Breast epithelium (tissue), 4 donors: ENCODE data around the gene NXT1. TPM values are rescaled to one million over a fixed set of nuclear protein-coding genes. Genes with fewer than 3 reads are reported as not detected.

Source experiments
- DNase-seq, 2 donors: peaks; one replicate each; pipeline ENCODE4 v3.0.0-alpha.2; 2019; ENCODE audit warnings: low spot score in 2 of 2
- H3K27ac ChIP-seq, 2 donors: fragments of 200-600 bp; sonication (generic) in 1 of 2; one replicate each; pipeline ENCODE4 v1.5.1; 2016 to 2019; ENCODE audit warnings: mild to moderate bottlenecking in 1 of 2
- H3K27me3 ChIP-seq, 2 donors: fragments of 200-600 bp; sonication (generic) in 1 of 2; one replicate each; pipeline versions ENCODE4 v1.5.1 to v1.6.0; 2017 to 2019; ENCODE audit warnings: control low read depth in 1 of 2, mild to moderate bottlenecking in 1 of 2
- H3K36me3 ChIP-seq: fragments of 200-600 bp; one replicate; pipeline ENCODE4 v1.5.1; 2019
- H3K4me1 ChIP-seq, 2 donors: fragments of 200-600 bp; sonication (generic); one replicate each; pipeline ENCODE4 v1.5.1; 2016 to 2019; ENCODE audit warnings: control low read depth in 1 of 2
- H3K4me3 ChIP-seq, 3 donors: fragments of 200-600 bp; sonication (generic); 1 replicate in 2 of 3; 2 replicates in 1 of 3; pipeline ENCODE4 v1.5.1; 2016 to 2019; ENCODE audit warnings: mild to moderate bottlenecking in 3 of 3, moderate library complexity in 2 of 3
- H3K9me3 ChIP-seq, 2 donors: fragments of 200-600 bp; sonication (generic) in 1 of 2; one replicate each; pipeline ENCODE4 v1.5.1; 2016 to 2019; ENCODE audit warnings: control low read depth in 1 of 2
- POLR2A ChIP-seq: fragments of 450-650 bp; IDR thresholded peaks from one replicate; pipeline ENCODE4 v1.6.1; 2016; ENCODE audit warnings: antibody characterized with exemption, mild to moderate bottlenecking, moderate library complexity
- POLR2AphosphoS5 ChIP-seq, 3 donors: sonication (generic); formaldehyde crosslinking; IDR thresholded peaks; one replicate each; pipeline ENCODE4 v1.6.1; 2017; ENCODE audit warnings: antibody characterized with exemption in 3 of 3
- intact Hi-C: fragments of 100-400 bp; cut with DNase I; formaldehyde crosslinking; loops from one replicate; pipeline ENCODE4 v1.15.1; 2023; ENCODE audit warnings: low total_unique reads
- total RNA-seq, 3 donors: library from RNA; depleted of rRNA; stranded (reverse); fragments of >200 nt; gene quantifications; one replicate each; pipeline ENCODE4 v1.1.0, GENCODE V29; 2016
- TF ChIP-seq, protein P1 (sequence below), 3 donors: fragments of 450-650 bp; IDR thresholded peaks; one replicate each; pipeline ENCODE4 v1.5.1; 2016 to 2017; ENCODE audit warnings: antibody characterized with exemption in 3 of 3, mild to moderate bottlenecking in 3 of 3, moderate library complexity in 3 of 3

The NXT1 gene
- total RNA-seq, 3 donors from 2014 or later, result 25.9 to 42.9 (median 33.2) TPM

DNA sequence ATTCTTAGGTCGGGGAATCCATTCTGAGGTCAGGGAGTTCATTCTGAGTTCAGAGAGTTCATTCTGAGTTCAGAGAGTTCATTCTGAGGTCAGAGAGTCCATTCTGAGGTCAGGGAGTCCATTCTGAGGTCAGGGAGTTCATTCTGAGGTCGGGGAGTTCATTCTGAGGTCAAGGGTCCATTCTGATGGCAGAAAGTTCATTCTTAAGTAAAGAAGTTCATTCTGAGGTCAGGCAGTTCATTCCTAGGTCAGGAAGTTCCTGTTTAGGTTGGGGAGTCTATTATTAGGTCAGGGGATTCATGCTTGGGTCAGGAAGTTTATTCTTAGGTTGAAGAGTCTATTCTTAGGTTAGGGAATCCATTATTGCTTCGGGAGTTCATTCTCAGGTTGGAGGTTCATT, 16.5 kb upstream of the NXT1 start:
- DNase-seq, result no peak
- intact Hi-C loops, result no loop called here

DNA sequence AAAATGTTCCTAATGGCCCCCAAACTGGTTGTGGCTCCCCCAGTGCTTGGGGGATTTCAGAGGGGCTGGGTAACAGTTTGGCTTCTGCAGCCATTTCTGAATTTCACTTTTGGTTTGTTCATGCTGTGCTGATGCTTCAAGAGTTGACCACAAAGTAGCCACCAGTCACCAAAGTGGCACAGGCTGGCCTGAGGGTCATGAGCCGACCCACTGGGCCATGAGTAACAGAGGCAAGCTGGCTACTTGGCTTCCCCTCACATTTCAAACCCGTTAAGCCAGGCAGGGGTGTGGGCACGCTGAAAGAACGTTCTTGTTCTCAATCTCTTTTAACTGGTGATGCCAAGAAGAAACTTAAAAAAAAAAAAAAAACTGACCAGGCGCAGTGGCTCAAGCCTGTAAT, 15.1 kb upstream of the NXT1 start:
- Histone ChIP-seq H3K4me3 (no peak overlapping the region), H3K9me3 (no peaks in the 10 kb centered on the region), H3K4me1 (no peaks in the 10 kb centered on the region), H3K36me3 (no peaks in the 10 kb centered on the region), H3K27ac (no peak overlapping the region), H3K27me3 (no peaks in the 10 kb centered on the region)
- intact Hi-C loops, result no loop called here
- no peak for DNase-seq
- TF ChIP-seq POLR2A (no peak), POLR2AphosphoS5 (IDR thresholded peaks at IDR 0.05) (no peak)
- TF ChIP-seq, protein P1, sequence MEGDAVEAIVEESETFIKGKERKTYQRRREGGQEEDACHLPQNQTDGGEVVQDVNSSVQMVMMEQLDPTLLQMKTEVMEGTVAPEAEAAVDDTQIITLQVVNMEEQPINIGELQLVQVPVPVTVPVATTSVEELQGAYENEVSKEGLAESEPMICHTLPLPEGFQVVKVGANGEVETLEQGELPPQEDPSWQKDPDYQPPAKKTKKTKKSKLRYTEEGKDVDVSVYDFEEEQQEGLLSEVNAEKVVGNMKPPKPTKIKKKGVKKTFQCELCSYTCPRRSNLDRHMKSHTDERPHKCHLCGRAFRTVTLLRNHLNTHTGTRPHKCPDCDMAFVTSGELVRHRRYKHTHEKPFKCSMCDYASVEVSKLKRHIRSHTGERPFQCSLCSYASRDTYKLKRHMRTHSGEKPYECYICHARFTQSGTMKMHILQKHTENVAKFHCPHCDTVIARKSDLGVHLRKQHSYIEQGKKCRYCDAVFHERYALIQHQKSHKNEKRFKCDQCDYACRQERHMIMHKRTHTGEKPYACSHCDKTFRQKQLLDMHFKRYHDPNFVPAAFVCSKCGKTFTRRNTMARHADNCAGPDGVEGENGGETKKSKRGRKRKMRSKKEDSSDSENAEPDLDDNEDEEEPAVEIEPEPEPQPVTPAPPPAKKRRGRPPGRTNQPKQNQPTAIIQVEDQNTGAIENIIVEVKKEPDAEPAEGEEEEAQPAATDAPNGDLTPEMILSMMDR (IDR thresholded peaks at IDR 0.05), result no peak

More for the DNA sequence above, 16.5 kb upstream of the NXT1 start:
- Histone ChIP-seq H3K4me1 (no peaks in the 10 kb centered on the region), H3K4me3 (no peak overlapping the region), H3K27me3 (no peaks in the 10 kb centered on the region), H3K27ac (no peak overlapping the region), H3K36me3 (no peaks in the 10 kb centered on the region), H3K9me3 (no peaks in the 10 kb centered on the region)
- no peak for TF ChIP-seq POLR2A
- TF ChIP-seq, protein P1 (IDR thresholded peaks at IDR 0.05), result no peak
- TF ChIP-seq POLR2AphosphoS5 (IDR thresholded peaks at IDR 0.05), result no peak

DNA sequence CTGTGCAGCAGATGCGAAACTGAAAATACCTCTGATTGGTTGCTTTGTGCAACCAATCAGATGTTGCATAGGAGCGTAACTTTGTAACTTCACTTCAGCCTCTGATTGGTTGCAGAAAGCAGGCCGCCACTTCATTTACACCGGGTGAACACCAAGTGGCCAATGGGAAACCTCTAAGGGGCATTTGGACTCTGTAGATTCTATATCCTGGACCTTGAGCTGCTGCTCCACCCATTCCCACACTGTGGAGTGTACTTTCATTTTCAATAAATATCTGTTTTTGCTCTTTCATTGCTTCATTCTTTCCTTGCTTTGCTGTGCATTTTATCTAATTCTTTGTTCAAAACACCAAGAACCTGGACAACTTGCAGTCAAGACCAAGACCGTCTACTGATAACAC, 14.1 kb upstream of the NXT1 start:
- Histone ChIP-seq H3K27ac (no peak overlapping the region), H3K36me3 (no peaks in the 10 kb centered on the region), H3K9me3 (no peaks in the 10 kb centered on the region), H3K4me3 (no peak overlapping the region), H3K27me3 (no peaks in the 10 kb centered on the region), H3K4me1 (no peaks in the 10 kb centered on the region)
- intact Hi-C loops, result no loop called here
- TF ChIP-seq, protein P1 (IDR thresholded peaks at IDR 0.05), result no peak
- TF ChIP-seq POLR2A (no peak), POLR2AphosphoS5 (IDR thresholded peaks at IDR 0.05) (no peak)
- DNase-seq, result no peak

DNA sequence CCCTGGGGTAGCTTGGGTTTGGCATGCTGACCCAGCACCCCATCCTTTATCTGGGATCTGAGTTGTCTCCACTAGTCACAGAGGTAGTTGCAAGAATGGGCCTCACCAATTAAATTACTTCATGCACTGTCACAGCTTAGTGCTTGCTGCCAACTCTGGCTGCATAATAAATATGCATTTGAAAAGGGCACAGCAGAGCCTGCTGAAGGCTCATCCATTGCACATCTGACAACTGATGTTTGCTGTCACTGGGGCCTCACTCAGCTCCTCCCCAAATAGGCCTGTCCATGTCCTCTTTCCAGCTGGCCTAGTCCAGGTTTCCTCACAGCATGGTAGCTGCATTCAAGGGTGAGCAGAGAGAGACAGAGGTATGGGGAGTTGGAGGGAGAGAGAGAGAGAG, 13.3 kb upstream of the NXT1 start:
- Histone ChIP-seq H3K27me3 (no peaks in the 10 kb centered on the region), H3K4me3 (no peak overlapping the region), H3K9me3 (no peaks in the 10 kb centered on the region), H3K4me1 (no peaks in the 10 kb centered on the region), H3K36me3 (no peaks in the 10 kb centered on the region), H3K27ac (no peak overlapping the region)
- intact Hi-C loops, result no loop called here
- no peak for DNase-seq
- TF ChIP-seq, protein P1 (IDR thresholded peaks at IDR 0.05), result no peak
- no peak for TF ChIP-seq POLR2A
- TF ChIP-seq POLR2AphosphoS5 (IDR thresholded peaks at IDR 0.05), result no peak

DNA sequence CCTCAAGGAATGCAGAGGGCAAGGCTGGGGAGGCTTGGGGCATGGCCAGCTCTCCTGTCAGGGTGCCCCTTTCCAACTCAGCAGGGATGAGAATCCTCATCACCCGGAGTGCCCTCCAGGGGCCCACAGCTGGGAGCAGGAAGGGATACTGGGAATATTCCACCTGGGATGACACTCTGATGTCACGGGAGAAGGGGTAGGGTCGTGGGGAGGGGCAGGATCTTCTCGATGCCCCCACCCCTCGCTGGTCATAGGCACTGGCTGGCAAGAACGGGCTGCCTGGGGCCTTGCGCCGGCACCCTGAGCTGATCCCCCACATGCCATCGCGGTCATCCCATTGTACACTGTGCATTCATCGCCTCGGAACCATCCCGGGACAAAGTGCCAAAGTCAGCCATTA, 10.6 kb upstream of the NXT1 start:
- intact Hi-C loops, result no loop called here
- peak in 1 of 2 donors; percentile 50 for DNase-seq
- TF ChIP-seq POLR2AphosphoS5 (IDR thresholded peaks at IDR 0.05) (no peak), POLR2A (no peak)
- TF ChIP-seq, protein P1 (IDR thresholded peaks at IDR 0.05), result no peak
- no peaks in the 10 kb centered on the region for H3K4me1 ChIP-seq
- H3K27ac ChIP-seq, result no peak overlapping the region
- no peaks in the 10 kb centered on the region for H3K27me3 ChIP-seq
- H3K4me3 ChIP-seq, result no peak overlapping the region
- H3K36me3 ChIP-seq, result no peaks in the 10 kb centered on the region
- no peaks in the 10 kb centered on the region for H3K9me3 ChIP-seq
